ENCODE measurements around the gene CENPP.

CENPP gene

GRCh38 chr9:92483627-92484545 is 158.1 kb downstream of the CENPP start:
- no peak for DNase-seq

DNA sequence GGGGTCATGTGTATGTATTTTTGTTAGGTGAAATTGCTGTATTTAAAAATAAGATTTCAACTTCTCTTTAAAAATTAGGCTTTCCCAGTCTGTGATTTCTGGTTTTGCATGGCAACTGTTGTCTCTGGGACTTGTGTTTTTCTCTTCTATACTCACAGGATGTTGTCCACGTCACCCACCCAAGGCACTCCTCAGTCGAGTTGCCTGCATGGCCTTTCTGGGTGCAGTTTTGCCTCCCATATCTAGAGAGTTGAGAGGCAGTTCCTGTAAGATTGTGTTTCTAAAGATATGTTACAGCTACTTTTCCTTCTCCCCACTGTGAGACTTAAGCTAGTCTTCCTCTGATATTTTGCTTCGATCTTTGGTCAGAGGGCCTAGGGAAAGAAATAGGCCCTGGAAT is 158.8 kb downstream of the CENPP start:
- DNase-seq, result no peak

GRCh38 chr9:92486371-92486770 is 160.6 kb downstream of the CENPP start:
- no peak for DNase-seq

- DNase-seq, result no peak
Observed at GRCh38 chr9:92488681-92489550, 163.2 kb downstream of the CENPP start.

DNA sequence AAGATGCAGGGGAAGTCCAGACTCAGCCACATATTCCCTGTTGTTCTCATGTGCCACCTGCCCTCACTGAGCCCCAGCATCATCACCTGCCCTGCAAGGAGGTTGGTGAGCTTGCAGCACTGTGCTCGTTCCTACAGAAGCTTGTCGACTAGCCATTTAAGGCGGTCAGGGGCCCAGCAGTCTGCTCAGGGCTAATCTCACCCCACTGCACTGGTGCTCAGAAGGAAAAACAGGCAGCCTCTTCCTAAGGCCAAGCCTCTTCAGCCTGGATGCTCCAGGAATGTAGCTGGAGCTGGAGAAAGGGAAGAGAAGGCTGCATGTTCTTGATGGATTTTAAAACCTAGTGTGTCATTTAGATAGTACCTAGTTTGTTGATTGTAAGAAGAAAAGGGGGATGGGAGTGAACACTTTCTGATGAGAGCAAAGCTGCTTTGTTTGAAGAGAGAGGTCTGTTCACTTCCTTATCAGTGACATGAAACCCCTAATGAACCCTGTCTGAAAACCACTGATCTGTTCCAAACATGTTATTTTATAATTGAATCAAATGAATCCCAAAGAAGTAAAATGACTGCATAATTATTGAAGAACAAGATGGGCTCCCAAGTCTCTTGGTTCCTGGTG is 167.1 kb downstream of the CENPP start:
- DNase-seq, result no peak

DNA sequence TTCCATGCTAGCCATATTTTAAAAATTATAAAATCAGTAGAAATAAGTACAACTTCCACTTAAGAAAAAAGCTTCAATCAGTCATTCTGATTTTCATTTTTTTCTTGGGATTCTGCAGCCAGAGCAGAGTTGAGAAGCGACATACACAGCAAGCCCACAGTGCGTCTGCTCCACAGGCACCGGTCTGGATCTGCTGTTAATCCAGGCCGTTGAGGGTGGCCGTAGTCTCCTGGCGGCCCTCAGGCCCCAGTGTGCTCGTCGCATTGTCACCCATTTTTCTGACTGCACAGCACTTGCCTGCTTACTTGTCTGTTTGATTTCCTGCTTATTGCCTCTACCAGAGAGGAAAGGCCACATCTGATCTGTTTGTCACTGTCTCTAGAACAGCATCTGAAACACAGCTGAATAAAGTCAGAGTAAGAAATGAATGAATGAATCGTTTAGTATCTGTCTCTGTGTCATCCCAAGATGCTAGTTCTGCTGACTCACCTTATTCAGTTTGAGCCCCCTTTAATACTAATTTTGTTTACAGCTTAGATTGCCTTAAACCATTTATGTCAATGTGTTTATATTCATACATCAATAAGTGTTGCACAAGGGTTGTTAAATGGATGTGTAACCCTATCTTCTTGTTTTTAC is 168.1 kb downstream of the CENPP start:
- no peak for DNase-seq

DNA sequence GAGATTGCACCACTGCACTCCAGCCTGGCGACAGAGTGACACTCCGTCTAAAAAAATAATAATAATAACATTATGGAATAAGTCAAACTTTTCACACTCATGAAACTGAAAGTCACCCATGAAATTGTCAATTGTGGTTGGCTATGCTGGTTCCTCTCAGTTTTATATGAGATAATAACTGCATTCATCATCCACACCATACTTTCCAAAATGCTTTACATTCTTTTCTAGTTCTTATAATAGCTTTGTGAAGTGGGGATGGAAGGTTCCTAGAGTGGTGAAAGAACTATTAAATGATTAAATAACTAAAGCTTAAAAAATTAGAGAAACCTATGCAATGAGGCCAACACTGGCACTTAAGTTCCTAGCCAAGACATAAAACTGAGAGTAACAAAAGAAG is 169.1 kb downstream of the CENPP start:
- DNase-seq, result no peak

DNA sequence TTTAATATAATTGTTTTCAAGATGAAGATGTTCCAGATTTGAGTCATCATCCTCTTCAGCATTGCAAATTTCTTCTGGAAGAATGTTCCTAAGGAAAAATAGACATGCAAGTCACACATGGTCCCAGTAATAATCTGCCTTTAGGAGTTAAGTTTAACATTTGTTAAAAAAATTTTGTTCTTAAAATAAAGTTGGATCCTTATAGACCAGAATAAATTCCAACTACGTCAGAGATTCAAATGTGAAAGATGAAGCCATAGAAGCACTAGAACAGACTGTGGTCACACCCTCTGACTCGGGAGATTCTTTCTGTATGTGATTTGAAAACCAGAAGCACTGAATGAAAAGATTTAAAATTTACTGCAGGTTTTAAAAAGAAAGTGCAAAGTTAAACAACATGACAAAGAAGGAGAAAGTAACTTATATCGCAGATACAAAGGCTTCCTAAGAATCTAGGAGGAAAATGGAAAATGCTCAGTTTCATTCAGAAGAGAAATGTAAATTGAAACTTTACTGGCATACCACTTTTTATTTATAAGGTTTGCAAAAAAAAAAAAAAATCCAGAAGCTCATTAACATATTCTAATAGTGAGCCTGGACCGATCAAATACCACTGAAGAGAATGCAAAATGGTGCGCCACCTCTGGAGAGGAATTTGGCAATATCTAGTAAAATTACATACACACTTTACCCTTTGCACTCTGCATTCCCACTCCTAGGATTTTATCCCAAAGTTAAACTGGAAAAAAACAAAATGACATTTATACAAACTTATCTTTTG is 170.8 kb downstream of the CENPP start:
- DNase-seq, result no peak

- DNase-seq, result no peak
Observed at GRCh38 chr9:92499701-92500100, 173.9 kb downstream of the CENPP start.

DNA sequence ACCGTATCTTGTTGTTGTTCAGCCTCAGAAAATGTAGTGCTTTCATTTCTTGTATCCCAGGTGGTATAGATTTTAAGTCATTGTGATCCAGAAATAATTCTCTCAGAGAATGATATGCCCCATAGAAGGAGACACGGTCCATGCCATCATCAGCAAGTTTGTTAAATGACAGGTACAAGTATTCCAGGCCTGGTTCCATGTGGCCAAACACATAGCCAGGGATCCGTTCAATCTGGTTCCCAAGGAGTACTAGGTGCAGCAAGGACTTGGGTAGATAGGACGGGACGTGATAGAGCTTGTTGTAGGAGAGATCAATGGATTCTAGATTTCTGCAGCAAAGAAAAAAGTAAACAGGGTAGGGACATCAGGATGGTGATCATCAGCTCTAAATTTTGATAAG is 175.0 kb downstream of the CENPP start:
- no peak for DNase-seq

GRCh38 chr9:92501671-92502393 is 176.1 kb downstream of the CENPP start:
- DNase-seq, result no peak

DNA sequence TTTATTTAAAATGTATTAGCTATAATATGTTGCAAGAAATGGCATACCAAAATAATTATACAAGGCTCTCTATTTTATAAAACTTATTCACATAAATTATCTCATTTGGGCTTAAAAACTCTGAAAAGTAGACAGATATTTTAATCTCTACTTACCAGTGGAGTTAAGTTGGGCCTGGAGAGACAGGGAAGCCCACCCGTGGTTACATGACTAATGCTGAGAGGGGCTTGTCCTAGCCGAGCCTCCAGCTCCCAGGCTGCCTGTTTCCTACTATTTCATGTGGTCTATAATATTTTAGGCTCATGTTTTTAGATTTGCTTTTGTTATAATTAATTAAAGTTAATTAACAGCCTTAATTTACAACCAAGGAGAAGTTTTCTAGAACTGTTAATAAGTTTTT is 177.4 kb downstream of the CENPP start:
- no peak for DNase-seq

GRCh38 chr9:92504881-92505280 is 179.1 kb downstream of the CENPP start:
- no peak for DNase-seq

DNA sequence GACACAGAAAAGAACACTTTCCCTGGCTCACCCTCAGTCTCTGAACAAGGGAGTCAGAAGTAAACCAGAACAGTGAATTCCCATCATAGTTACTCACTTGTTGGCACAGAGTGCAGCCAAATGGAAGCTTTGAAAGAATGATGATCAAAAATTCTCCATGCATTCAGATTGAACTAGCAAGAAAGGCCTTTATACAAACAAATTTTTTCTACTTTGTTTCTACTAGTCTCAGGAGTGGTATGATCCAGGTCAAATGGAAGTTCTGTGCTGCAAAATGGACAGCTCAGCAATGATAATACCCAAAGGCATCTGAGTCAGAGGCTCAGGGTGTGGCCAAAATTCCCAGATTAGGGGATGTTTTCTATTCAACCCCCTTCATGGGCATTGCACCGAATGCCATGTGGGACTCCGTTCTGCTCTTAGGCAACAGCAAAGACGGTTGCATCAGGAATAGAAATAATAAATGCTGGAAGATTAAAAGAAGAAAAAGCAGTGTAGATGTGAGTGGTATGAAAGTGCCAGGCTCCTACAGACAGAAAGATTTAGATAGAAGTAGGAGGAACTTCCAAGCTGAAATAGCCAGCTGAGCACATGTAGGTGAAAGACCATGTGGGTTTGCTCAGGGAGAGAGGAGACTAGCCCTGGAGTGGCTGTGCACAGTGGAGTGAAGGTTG is 180.6 kb downstream of the CENPP start:
- no peak for DNase-seq

GRCh38 chr9:92507005-92507404 is 181.3 kb downstream of the CENPP start:
- DNase-seq, result no peak

DNA sequence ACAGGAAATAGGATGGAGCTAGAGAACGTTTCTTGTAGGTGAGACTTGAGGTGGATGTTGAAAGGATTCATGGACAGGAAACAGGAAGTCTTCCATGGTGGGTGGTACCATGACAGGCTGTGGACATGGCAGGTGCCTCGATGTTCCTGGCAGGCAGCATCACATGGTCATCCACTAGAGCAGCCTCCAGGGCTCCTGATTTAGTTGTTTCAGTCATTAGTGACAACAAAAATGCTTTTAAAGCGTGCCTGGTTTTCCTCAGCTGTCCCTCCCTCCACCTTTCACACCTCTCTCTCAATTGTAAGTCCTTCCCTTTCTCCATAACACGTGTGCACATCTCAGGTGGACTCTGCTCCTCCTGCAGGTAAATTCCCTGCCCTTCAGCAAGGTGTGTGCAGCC is 181.7 kb downstream of the CENPP start:
- DNase-seq, result no peak

- DNase-seq, result no peak
Observed at GRCh38 chr9:92508018-92508820, 182.5 kb downstream of the CENPP start.

- no peak for DNase-seq
Observed at GRCh38 chr9:92509050-92509449, 183.3 kb downstream of the CENPP start.

DNA sequence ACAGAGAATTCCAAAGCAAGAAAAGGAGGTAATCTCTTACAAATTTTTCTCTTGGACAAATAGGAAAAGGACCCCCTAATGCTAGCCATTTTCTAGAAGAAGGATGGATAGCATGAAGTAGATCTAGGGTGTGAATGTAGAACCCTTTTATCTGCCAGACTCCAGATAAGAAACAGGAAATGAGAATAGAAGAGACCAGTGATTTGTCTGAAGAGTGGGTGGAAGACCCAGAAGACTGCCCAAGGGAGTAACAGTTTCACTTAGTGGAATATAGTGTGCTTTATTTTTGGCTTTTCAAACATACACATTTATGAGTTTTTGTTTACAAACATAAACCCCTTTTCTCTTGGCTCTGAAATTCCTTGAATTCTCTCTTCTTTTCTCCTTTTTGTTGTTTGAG is 185.0 kb downstream of the CENPP start:
- no peak for DNase-seq

DNA sequence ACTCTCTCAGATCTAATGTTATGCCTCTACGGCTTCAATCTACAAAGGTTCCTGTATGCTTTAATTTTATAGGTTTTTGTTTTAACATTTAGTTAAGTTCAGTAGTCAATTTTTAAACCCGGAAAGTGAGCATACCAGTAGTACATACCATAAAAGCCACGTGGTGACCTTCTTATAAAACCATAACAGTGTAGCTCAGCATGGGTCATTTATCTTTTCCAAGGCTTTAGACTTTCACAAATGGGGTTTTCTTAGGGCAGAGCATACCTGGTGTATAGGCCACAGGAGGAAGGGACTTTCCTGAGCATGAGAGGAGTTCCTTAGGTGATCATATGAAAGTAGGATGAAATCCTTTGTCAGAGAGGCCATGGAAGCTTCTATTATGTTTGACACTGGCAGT is 186.9 kb downstream of the CENPP start:
- no peak for DNase-seq

Data from NCI-H2171 (cell line).